HG03103 (cell line): ENCODE data around the gene SERPINB12.

Source experiments
- ATAC-seq: cut with Tn5 transposase; IDR thresholded peaks from one replicate; pipeline ENCODE4 v1.9.1; 2021; ENCODE audit warnings: low read depth; ENCODE audit not compliant: unreplicated experiment

Gene SERPINB12

GRCh38 chr18:63591725-63592124 lies 49.6 kb downstream of the SERPINB12 start:
- no peak for ATAC-seq

- no peak for ATAC-seq
Measured at GRCh38 chr18:63592471-63592870, 50.3 kb downstream of the SERPINB12 start.

GRCh38 chr18:63596964-63597363 lies 54.8 kb downstream of the SERPINB12 start:
- no peak for ATAC-seq

GRCh38 chr18:63603355-63603754 lies 61.2 kb downstream of the SERPINB12 start:
- no peak for ATAC-seq

- peak; percentile 95 for ATAC-seq
Measured at GRCh38 chr18:63603772-63604171, 61.6 kb downstream of the SERPINB12 start.

GRCh38 chr18:63604791-63605567 lies 62.8 kb downstream of the SERPINB12 start:
- no peak for ATAC-seq

- no peak for ATAC-seq
Measured at GRCh38 chr18:63606526-63606925, 64.4 kb downstream of the SERPINB12 start.

- ATAC-seq = no peak
Measured at GRCh38 chr18:63613420-63613819, 71.3 kb downstream of the SERPINB12 start.

- peak; percentile 70 for ATAC-seq
Measured at GRCh38 chr18:63617049-63617914, 75.1 kb downstream of the SERPINB12 start.

- ATAC-seq = no peak
Measured at GRCh38 chr18:63617915-63618234, 75.7 kb downstream of the SERPINB12 start.
